Large intestine (tissue), 3 donors: ENCODE results near the gene FBXO45. TPM values are rescaled to one million over a fixed set of nuclear protein-coding genes. Genes with fewer than 3 reads are reported as not detected.
"Not testable (repeated sequence)": the region's sequence is repeated elsewhere in the genome, so short reads cannot be mapped to it uniquely, and the experiment has no call there.

Experiments used
- DNase-seq, 2 donors: peaks; one replicate each; pipeline versions ENCODE4 v3.0.0 to v3.0.0-alpha.2; 2013
- H3K27ac ChIP-seq: one replicate; pipeline ENCODE4 v1.5.1; 2013; ENCODE audit warnings: low read length
- H3K27me3 ChIP-seq: 2 replicates; pipeline ENCODE4 v1.6.1; 2013; ENCODE audit warnings: low read length; ENCODE audit not compliant: control insufficient read depth, insufficient read depth
- H3K36me3 ChIP-seq: 2 replicates; pipeline ENCODE4 v1.6.1; 2013; ENCODE audit warnings: low read length; ENCODE audit not compliant: control insufficient read depth, insufficient read depth
- H3K4me1 ChIP-seq: one replicate; pipeline ENCODE4 v1.6.1; 2013; ENCODE audit warnings: low read length; ENCODE audit not compliant: control insufficient read depth, insufficient read depth
- H3K4me3 ChIP-seq: one replicate; pipeline ENCODE4 v1.5.1; 2013; ENCODE audit warnings: low read length
- H3K9me3 ChIP-seq: one replicate; pipeline ENCODE4 v1.6.1; 2013; ENCODE audit warnings: mild to moderate bottlenecking, low read depth, low read length, moderate library complexity; ENCODE audit not compliant: control insufficient read depth
- WGBS: methylation state at CpG from one replicate; pipeline ENCODE4 v1.1.5; 2013; ENCODE audit warnings: low lambda C conversion rate; ENCODE audit not compliant: insufficient coverage; 5-methylcytosine and 5-hydroxymethylcytosine counted together
- polyA plus RNA-seq: library from polyadenylated mRNA; unstranded; fragments of 120-200 nt; gene quantifications from one replicate; pipeline ENCODE4 v1.2.1, GENCODE V29; 2013

FBXO45 gene
- polyA plus RNA-seq, 1 donor, result 12.2 TPM

- no peaks in the 10 kb centered on the region for H3K27me3 ChIP-seq
- H3K36me3 ChIP-seq, result peaks cover 3% of the 10 kb centered on the region
- H3K4me3 ChIP-seq, result no peak overlapping the region
- no peak overlapping the region for H3K27ac ChIP-seq
- WGBS, result 83% methylated on average over 1 of the region's 5 CpGs
- DNase-seq, result no peak
- no peaks in the 10 kb centered on the region for H3K9me3 ChIP-seq
- H3K4me1 ChIP-seq, result no peaks in the 10 kb centered on the region
These were observed 21.8 kb downstream of the FBXO45 start for GRCh38 chr3:196590279-196590678.

GRCh38 chr3:196596355-196596754, 27.9 kb downstream of the FBXO45 start:
- no peaks in the 10 kb centered on the region for H3K9me3 ChIP-seq
- no peak overlapping the region for H3K4me3 ChIP-seq
- 86% methylated on average over 3 of the region's 5 CpGs for WGBS
- peaks cover 4% of the 10 kb centered on the region for H3K27me3 ChIP-seq
- H3K27ac ChIP-seq, result no peak overlapping the region
- no peaks in the 10 kb centered on the region for H3K4me1 ChIP-seq
- H3K36me3 ChIP-seq, result no peaks in the 10 kb centered on the region
- no peak for DNase-seq

- H3K4me3 ChIP-seq, H3K36me3 ChIP-seq, H3K27ac ChIP-seq, H3K4me1 ChIP-seq, H3K27me3 ChIP-seq, H3K9me3 ChIP-seq, DNase-seq: not testable (repeated sequence)
- no CpG with 5 or more reads among the region's 25 CpGs for WGBS
These were observed 29.7 kb downstream of the FBXO45 start for GRCh38 chr3:196597971-196598733.

GRCh38 chr3:196599734-196600128, 31.3 kb downstream of the FBXO45 start:
- Histone ChIP-seq H3K4me1 (no peaks in the 10 kb centered on the region), H3K4me3 (no peak overlapping the region), H3K27ac (no peak overlapping the region), H3K27me3 (peaks cover 4% of the 10 kb centered on the region), H3K36me3 (no peaks in the 10 kb centered on the region), H3K9me3 (no peaks in the 10 kb centered on the region)
- DNase-seq, result no peak
- WGBS, result no CpG with 5 or more reads among the region's 5 CpGs

- no CpG with 5 or more reads among the region's 7 CpGs for WGBS
- no peak for DNase-seq
- H3K36me3 ChIP-seq, result no peaks in the 10 kb centered on the region
- no peak overlapping the region for H3K4me3 ChIP-seq
- no peaks in the 10 kb centered on the region for H3K9me3 ChIP-seq
- H3K4me1 ChIP-seq, result no peaks in the 10 kb centered on the region
- no peak overlapping the region for H3K27ac ChIP-seq
- H3K27me3 ChIP-seq, result peaks cover 4% of the 10 kb centered on the region
These were observed 31.9 kb downstream of the FBXO45 start for GRCh38 chr3:196600359-196600758.

- no peak overlapping the region for H3K27ac ChIP-seq
- no peaks in the 10 kb centered on the region for H3K27me3 ChIP-seq
- no peaks in the 10 kb centered on the region for H3K4me1 ChIP-seq
- DNase-seq, result no peak
- 100% methylated on average over 1 of the region's 6 CpGs for WGBS
- no peak overlapping the region for H3K4me3 ChIP-seq
- H3K9me3 ChIP-seq, result no peaks in the 10 kb centered on the region
- H3K36me3 ChIP-seq, result no peaks in the 10 kb centered on the region
These were observed 34.2 kb downstream of the FBXO45 start for GRCh38 chr3:196602673-196603072.

- Histone ChIP-seq H3K4me1 (no peaks in the 10 kb centered on the region), H3K9me3 (no peaks in the 10 kb centered on the region), H3K27ac (no peak overlapping the region), H3K4me3 (no peak overlapping the region), H3K36me3 (no peaks in the 10 kb centered on the region), H3K27me3 (no peaks in the 10 kb centered on the region)
- no peak for DNase-seq
- no CpG with 5 or more reads among the region's 7 CpGs for WGBS
These were observed 35.2 kb downstream of the FBXO45 start for GRCh38 chr3:196603683-196604082.

GRCh38 chr3:196604548-196604947, 36.1 kb downstream of the FBXO45 start:
- DNase-seq, result no peak
- no peak overlapping the region for H3K4me3 ChIP-seq
- no peak overlapping the region for H3K27ac ChIP-seq
- H3K27me3 ChIP-seq, result no peaks in the 10 kb centered on the region
- H3K4me1 ChIP-seq, result peaks cover 3% of the 10 kb centered on the region
- H3K36me3 ChIP-seq, result no peaks in the 10 kb centered on the region
- H3K9me3 ChIP-seq, result no peaks in the 10 kb centered on the region
- 80% methylated on average over 4 of the region's 13 CpGs for WGBS

GRCh38 chr3:196608693-196609092, 40.2 kb downstream of the FBXO45 start:
- Histone ChIP-seq H3K27me3 (no peaks in the 10 kb centered on the region), H3K9me3 (no peaks in the 10 kb centered on the region), H3K27ac (no peak overlapping the region), H3K4me1 (peaks cover 3% of the 10 kb centered on the region), H3K4me3 (no peak overlapping the region), H3K36me3 (no peaks in the 10 kb centered on the region)
- WGBS, result 100% methylated on average over 1 of the region's 2 CpGs
- DNase-seq, result no peak

- Histone ChIP-seq H3K9me3 (no peaks in the 10 kb centered on the region), H3K4me1 (peaks cover 3% of the 10 kb centered on the region), H3K27ac (no peak overlapping the region), H3K27me3 (no peaks in the 10 kb centered on the region), H3K4me3 (no peak overlapping the region), H3K36me3 (no peaks in the 10 kb centered on the region)
- 50% methylated on average over 2 of the region's 5 CpGs for WGBS
- peak; percentile 79 to 81 for DNase-seq
These were observed 40.9 kb downstream of the FBXO45 start for GRCh38 chr3:196609343-196609775.
